ENCODE results near the gene SRP72.

SRP72 gene

DNA sequence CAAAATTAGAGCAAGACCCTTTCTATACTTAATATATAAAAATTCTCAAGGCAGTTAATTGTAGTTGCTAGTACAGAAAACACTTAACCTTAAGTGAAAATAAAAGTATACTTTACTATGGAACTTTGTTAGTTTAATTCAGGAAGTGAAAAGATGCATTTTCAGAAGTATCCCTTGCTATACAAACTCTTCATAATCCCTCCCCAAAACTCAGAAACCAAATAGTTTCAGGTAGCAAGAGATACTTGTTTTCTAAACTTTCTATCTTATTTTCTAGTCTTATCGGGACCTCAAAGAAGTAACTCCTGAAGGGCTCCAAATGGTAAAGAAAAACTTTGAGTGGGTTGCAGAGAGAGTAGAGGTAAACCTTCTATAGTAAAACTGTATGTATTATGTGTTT, 17.1 kb upstream of the SRP72 start:
- no peak overlapping the region for H3K4me3 ChIP-seq (ENCODE audit: low read depth, low read length)
- no peak for DNase-seq (ENCODE audit: low read depth)
- TF ChIP-seq, protein P1, sequence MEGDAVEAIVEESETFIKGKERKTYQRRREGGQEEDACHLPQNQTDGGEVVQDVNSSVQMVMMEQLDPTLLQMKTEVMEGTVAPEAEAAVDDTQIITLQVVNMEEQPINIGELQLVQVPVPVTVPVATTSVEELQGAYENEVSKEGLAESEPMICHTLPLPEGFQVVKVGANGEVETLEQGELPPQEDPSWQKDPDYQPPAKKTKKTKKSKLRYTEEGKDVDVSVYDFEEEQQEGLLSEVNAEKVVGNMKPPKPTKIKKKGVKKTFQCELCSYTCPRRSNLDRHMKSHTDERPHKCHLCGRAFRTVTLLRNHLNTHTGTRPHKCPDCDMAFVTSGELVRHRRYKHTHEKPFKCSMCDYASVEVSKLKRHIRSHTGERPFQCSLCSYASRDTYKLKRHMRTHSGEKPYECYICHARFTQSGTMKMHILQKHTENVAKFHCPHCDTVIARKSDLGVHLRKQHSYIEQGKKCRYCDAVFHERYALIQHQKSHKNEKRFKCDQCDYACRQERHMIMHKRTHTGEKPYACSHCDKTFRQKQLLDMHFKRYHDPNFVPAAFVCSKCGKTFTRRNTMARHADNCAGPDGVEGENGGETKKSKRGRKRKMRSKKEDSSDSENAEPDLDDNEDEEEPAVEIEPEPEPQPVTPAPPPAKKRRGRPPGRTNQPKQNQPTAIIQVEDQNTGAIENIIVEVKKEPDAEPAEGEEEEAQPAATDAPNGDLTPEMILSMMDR (IDR thresholded peaks at IDR 0.05; ENCODE audit: low read depth, low read length), result no peak
- TF ChIP-seq POLR2A (IDR thresholded peaks at IDR 0.05; ENCODE audit: extremely low read depth, insufficient read length), result no peak
- TF ChIP-seq, protein P2, sequence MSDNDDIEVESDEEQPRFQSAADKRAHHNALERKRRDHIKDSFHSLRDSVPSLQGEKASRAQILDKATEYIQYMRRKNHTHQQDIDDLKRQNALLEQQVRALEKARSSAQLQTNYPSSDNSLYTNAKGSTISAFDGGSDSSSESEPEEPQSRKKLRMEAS (IDR thresholded peaks at IDR 0.05; ENCODE audit: low read depth, low read length), result no peak
- TF ChIP-seq MYC (IDR thresholded peaks at IDR 0.05; ENCODE audit: low read depth, low read length), result no peak

DNA sequence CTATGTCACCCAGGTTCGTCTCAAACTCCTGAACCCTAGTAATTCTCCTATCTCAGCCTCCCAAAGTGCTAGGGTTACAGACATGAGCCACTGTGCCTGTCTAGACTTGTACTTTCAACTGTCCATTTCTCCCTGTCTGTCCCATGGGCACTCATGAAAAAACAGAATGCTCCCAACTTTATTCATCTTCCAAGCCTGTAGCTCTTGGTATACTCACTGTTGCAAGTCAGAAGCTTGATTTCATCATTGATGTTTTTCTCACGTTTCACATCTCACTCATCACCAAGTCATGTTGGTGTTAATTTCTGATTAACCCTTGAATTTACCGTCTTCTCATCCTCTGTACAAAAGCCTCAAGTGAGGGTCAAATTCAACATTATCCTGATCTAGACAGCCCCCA, 7.3 kb upstream of the SRP72 start:
- no peak overlapping the region for H3K4me3 ChIP-seq (ENCODE audit: low read depth, low read length)
- no peak for DNase-seq (ENCODE audit: low read depth)
- TF ChIP-seq MYC (IDR thresholded peaks at IDR 0.05; ENCODE audit: low read depth, low read length) (no peak), POLR2A (IDR thresholded peaks at IDR 0.05; ENCODE audit: extremely low read depth, insufficient read length) (no peak)
- TF ChIP-seq, protein P1 (IDR thresholded peaks at IDR 0.05; ENCODE audit: low read depth, low read length), result no peak
- TF ChIP-seq, protein P2 (IDR thresholded peaks at IDR 0.05; ENCODE audit: low read depth, low read length), result no peak

DNA sequence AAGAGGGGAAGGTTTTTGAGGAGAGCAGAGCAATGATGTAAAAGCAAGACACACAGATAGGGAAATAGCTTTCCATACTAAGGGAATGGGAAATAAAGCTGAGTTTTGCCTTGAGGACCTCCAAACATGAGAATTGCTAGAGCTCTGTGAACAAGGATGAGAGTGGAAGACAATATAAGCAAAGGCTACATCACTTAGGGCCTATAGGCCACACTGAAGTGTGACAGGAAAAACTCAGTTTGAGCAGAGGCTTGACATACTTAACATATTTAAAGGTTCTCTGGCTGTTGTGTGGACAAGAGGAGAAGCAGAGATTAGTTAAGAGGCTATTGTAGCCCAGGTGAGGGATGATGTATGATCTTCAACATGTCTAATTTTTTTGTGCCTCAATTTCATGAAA, 5.3 kb upstream of the SRP72 start:
- H3K4me3 ChIP-seq (ENCODE audit: low read depth, low read length), result no peak overlapping the region
- TF ChIP-seq, protein P2 (IDR thresholded peaks at IDR 0.05; ENCODE audit: low read depth, low read length), result no peak
- TF ChIP-seq POLR2A (IDR thresholded peaks at IDR 0.05; ENCODE audit: extremely low read depth, insufficient read length), result no peak
- TF ChIP-seq, protein P1 (IDR thresholded peaks at IDR 0.05; ENCODE audit: low read depth, low read length), result no peak
- no peak for TF ChIP-seq MYC (IDR thresholded peaks at IDR 0.05; ENCODE audit: low read depth, low read length)
- DNase-seq (ENCODE audit: low read depth), result no peak

DNA sequence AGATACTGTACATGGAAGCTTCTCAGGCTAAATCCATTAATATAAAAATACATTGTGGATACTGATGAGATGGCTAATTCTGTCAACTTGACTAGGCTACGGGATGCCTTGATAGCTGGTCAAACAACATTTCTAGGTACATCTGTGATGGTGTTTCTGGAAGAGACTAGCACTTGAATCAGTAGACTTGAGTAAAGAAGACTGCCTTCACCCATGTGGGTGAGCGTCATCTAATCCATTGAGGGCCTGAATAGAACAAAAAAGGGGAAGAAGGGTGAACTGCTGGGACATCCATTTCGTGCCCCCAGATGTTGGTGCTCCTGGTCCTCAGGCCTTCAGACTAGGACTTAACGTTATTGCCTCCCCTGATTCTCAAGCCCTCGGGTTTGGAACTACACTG, 3.7 kb upstream of the SRP72 start:
- peak; percentile 57 for DNase-seq (ENCODE audit: low read depth)
- TF ChIP-seq, protein P1 (IDR thresholded peaks at IDR 0.05; ENCODE audit: low read depth, low read length), result no peak
- TF ChIP-seq POLR2A (IDR thresholded peaks at IDR 0.05; ENCODE audit: extremely low read depth, insufficient read length) (no peak), MYC (IDR thresholded peaks at IDR 0.05; ENCODE audit: low read depth, low read length) (no peak)
- TF ChIP-seq, protein P2 (IDR thresholded peaks at IDR 0.05; ENCODE audit: low read depth, low read length), result no peak
- no peak overlapping the region for H3K4me3 ChIP-seq (ENCODE audit: low read depth, low read length)

DNA sequence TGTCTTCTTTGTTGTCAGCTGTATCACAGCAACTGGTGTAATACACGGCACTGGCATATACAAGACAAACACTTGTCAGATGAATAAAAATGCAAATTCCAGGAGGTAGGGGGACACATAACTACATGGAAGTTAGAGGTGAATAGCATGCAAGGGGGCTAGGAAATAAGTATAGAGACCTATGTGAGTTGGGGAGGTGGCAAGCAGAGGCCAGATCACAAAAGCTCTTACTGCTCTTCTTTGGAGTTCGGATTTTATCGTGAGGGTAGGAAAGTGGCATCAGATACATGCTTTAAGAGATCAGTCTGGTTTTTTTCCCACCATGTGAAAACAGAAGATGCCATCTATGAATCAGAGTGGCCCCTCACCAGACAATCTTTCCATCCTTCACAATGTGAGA, 2.8 kb upstream of the SRP72 start:
- TF ChIP-seq, protein P2 (IDR thresholded peaks at IDR 0.05; ENCODE audit: low read depth, low read length), result no peak
- TF ChIP-seq POLR2A (IDR thresholded peaks at IDR 0.05; ENCODE audit: extremely low read depth, insufficient read length) (no peak), MYC (IDR thresholded peaks at IDR 0.05; ENCODE audit: low read depth, low read length) (no peak)
- TF ChIP-seq, protein P1 (IDR thresholded peaks at IDR 0.05; ENCODE audit: low read depth, low read length), result no peak
- no peak for DNase-seq (ENCODE audit: low read depth)
- no peak overlapping the region for H3K4me3 ChIP-seq (ENCODE audit: low read depth, low read length)
